IMR-90 (cell line): Measurements from ENCODE around the gene DTD1. TPM values are rescaled to one million over a fixed set of nuclear protein-coding genes. Genes with fewer than 3 reads are reported as not detected.
A peak's percentile ranks its signal among the peaks of the same experiment; 100 is the strongest.

ENCODE experiments used
- ATAC-seq: fragments of 200-7000 bp; cut with Tn5 transposase; 2 replicates; pipeline ENCODE4 v1.9.1; 2020; ENCODE audit warnings: low read depth, mild to moderate bottlenecking, moderate library complexity
- BruUV-seq: library from RNA; stranded (reverse); fragments of 400-500 nt; replicated peaks from 2 replicates; lab custom pipeline; 2021; lab: Mats Ljungman, UMichigan
- CTCF ChIA-PET: fragments of 300-600 bp; formaldehyde crosslinking; extraction: SDS; loops from one replicate; lab custom pipeline; 2021; ENCODE audit warnings: antibody characterized with exemption; lab: Yijun Ruan, JAX
- POLR2A ChIA-PET: fragments of 300-600 bp; sonication (Branson Sonifier 250); formaldehyde crosslinking; loops from one replicate; lab custom pipeline; 2022; ENCODE audit warnings: antibody characterized with exemption; ENCODE audit not compliant: unreplicated experiment; lab: Charles Lee
- DNase-seq: peaks from one replicate; pipeline ENCODE4 v3.0.0; 2013
- H2AFZ ChIP-seq: replicated peaks from 2 replicates; pipeline ENCODE3; 2013; ENCODE audit warnings: low read length, mild to moderate bottlenecking; ENCODE audit not compliant: poor library complexity
- H2AK5ac ChIP-seq: 2 replicates; pipeline ENCODE4 v1.6.1; 2013; ENCODE audit warnings: low read depth, low read length, inconsistent platforms
- H2AK9ac ChIP-seq: replicated peaks from 2 replicates; pipeline ENCODE3; 2013; ENCODE audit warnings: mild to moderate bottlenecking, low read depth, low read length, moderate library complexity; ENCODE audit not compliant: poor library complexity
- H2BK120ac ChIP-seq: 2 replicates; pipeline ENCODE4 v1.6.1; 2013; ENCODE audit warnings: low read depth, low read length, inconsistent platforms
- H2BK15ac ChIP-seq: 3 replicates; pipeline ENCODE4 v1.6.1; 2013; ENCODE audit warnings: low read depth, low read length, inconsistent platforms
- H2BK20ac ChIP-seq: 2 replicates; pipeline ENCODE4 v1.6.1; 2013; ENCODE audit warnings: low read depth, mild to moderate bottlenecking, inconsistent platforms, low read length, moderate library complexity
- H2BK5ac ChIP-seq: 2 replicates; pipeline ENCODE4 v1.6.1; 2013; ENCODE audit warnings: mild to moderate bottlenecking, low read depth, low read length, inconsistent platforms; ENCODE audit not compliant: poor library complexity, severe bottlenecking
- H3K14ac ChIP-seq: replicated peaks from 2 replicates; pipeline ENCODE4 v1.6.1; 2013; ENCODE audit warnings: low read depth, low read length, inconsistent platforms
- H3K18ac ChIP-seq: 2 replicates; pipeline ENCODE4 v1.6.1; 2013; ENCODE audit warnings: low read depth, low read length, control low read depth
- H3K23ac ChIP-seq: 2 replicates; pipeline ENCODE4 v1.6.1; 2013; ENCODE audit warnings: low read depth, low read length, inconsistent platforms
- H3K27ac ChIP-seq: 2 replicates; pipeline ENCODE4 v1.5.1; 2013; ENCODE audit warnings: mild to moderate bottlenecking, control low read depth, low read length; ENCODE audit not compliant: insufficient read depth
- H3K27me3 ChIP-seq: 2 replicates; pipeline ENCODE4 v1.6.1; 2013; ENCODE audit warnings: low read length; ENCODE audit not compliant: control insufficient read depth, insufficient read depth
- H3K36me3 ChIP-seq: 2 replicates; pipeline ENCODE4 v1.6.1; 2013; ENCODE audit warnings: low read length, mixed read lengths; ENCODE audit not compliant: control insufficient read depth, insufficient read depth
- H3K4ac ChIP-seq: 2 replicates; pipeline ENCODE4 v1.6.1; 2013; ENCODE audit warnings: low read depth, low read length, inconsistent platforms
- H3K4me1 ChIP-seq: 2 replicates; pipeline ENCODE4 v1.6.1; 2013; ENCODE audit warnings: low read length, mixed read lengths; ENCODE audit not compliant: control insufficient read depth, insufficient read depth
- H3K4me2 ChIP-seq: 2 replicates; pipeline ENCODE4 v1.6.1; 2013; ENCODE audit warnings: low read depth, mild to moderate bottlenecking, control low read depth, low read length, moderate library complexity
- H3K4me3 ChIP-seq: 2 replicates; pipeline ENCODE4 v1.5.1; 2013; ENCODE audit warnings: low read depth, mild to moderate bottlenecking, control low read depth, low read length, moderate library complexity; ENCODE audit not compliant: insufficient read depth
- H3K56ac ChIP-seq: 2 replicates; pipeline ENCODE4 v1.6.1; 2013; ENCODE audit warnings: low read length, inconsistent platforms; ENCODE audit not compliant: insufficient read depth; ENCODE audit errors: extremely low read depth
- H3K79me1 ChIP-seq, 2 experiments: 2 replicates each; pipeline ENCODE4 v1.6.1; 2013; ENCODE audit warnings: low read length in 2 of 2, inconsistent platforms in 1 of 2, low read depth in 1 of 2
- H3K9ac ChIP-seq: 2 replicates; pipeline ENCODE4 v1.6.1; 2013; ENCODE audit warnings: low read depth, low read length, control low read depth
- H3K9me1 ChIP-seq: 2 replicates; pipeline ENCODE4 v1.6.1; 2013; ENCODE audit warnings: low read length, inconsistent platforms; ENCODE audit not compliant: insufficient read depth
- H3K9me3 ChIP-seq: 2 replicates; pipeline ENCODE4 v1.6.1; 2013; ENCODE audit warnings: low read length; ENCODE audit not compliant: control insufficient read depth, insufficient read depth
- H4K20me1 ChIP-seq: 2 replicates; pipeline ENCODE4 v1.6.1; 2013; ENCODE audit warnings: low read length, inconsistent platforms; ENCODE audit not compliant: insufficient read depth
- H4K5ac ChIP-seq: 2 replicates; pipeline ENCODE4 v1.6.1; 2013; ENCODE audit warnings: mild to moderate bottlenecking, low read depth, low read length, control low read depth
- H4K8ac ChIP-seq, 2 experiments: 2 replicates each; pipeline ENCODE4 v1.6.1; 2013; ENCODE audit warnings: low read depth in 2 of 2, low read length in 2 of 2, control low read depth in 1 of 2, inconsistent platforms in 1 of 2
- H4K91ac ChIP-seq: 2 replicates; pipeline ENCODE4 v1.6.1; 2013; ENCODE audit warnings: low read depth, low read length, inconsistent platforms; ENCODE audit not compliant: insufficient read depth
- CEBPB ChIP-seq: IDR thresholded peaks from 2 replicates; pipeline ENCODE4 v1.6.1; 2012; ENCODE audit warnings: low read depth, low read length, improper control_type of control experiment
- MAFK ChIP-seq: IDR thresholded peaks from 2 replicates; pipeline ENCODE4 v1.6.1; 2012; ENCODE audit warnings: low read depth, low read length, improper control_type of control experiment
- WGBS, 2 experiments: methylation state at CpG; one replicate each; pipeline versions ENCODE4 v1.1.5 to v1.1.7; 2013; ENCODE audit warnings: missing lambda C conversion rate in 2 of 2; ENCODE audit not compliant: insufficient read length in 1 of 2; ENCODE audit errors: extremely low coverage in 2 of 2; 5-methylcytosine and 5-hydroxymethylcytosine counted together
- dilution Hi-C: fragments of 300-500 bp; cut with HindIII; formaldehyde crosslinking; loops from one replicate; pipeline ENCODE4 v1.14.3; 2018; ENCODE audit warnings: low sequenced_read_pairs; ENCODE audit not compliant: unreplicated experiment
- in situ Hi-C: fragments of 300-500 bp; cut with MboI; formaldehyde crosslinking; loops from 3 replicates; pipeline ENCODE4 v1.14.3; 2019; ENCODE audit warnings: low sequenced_read_pairs, inconsistent platforms, mixed read lengths
- intact Hi-C: fragments of 100-400 bp; cut with micrococcal nuclease; formaldehyde crosslinking; loops from 2 replicates; pipeline ENCODE4 v1.10.0; 2022
- polyA plus RNA-seq, 3 experiments: library from polyadenylated mRNA; depleted of rRNA; stranded (reverse); fragments of >200 nt; gene quantifications; 2 replicates each; pipeline ENCODE4 v1.2.3, GENCODE V29; 2012; ENCODE audit warnings: low replicate concordance in 1 of 3
- total RNA-seq: library from RNA; depleted of rRNA; stranded (reverse); fragments of >200 nt; gene quantifications from 2 replicates; pipeline ENCODE4 v1.2.3, GENCODE V29; 2012

DTD1 gene
- total and polyA plus RNA-seq, 2 of the 4 experiments (the other 2 are of a cell fraction): 73.1 to 101 TPM

DNA sequence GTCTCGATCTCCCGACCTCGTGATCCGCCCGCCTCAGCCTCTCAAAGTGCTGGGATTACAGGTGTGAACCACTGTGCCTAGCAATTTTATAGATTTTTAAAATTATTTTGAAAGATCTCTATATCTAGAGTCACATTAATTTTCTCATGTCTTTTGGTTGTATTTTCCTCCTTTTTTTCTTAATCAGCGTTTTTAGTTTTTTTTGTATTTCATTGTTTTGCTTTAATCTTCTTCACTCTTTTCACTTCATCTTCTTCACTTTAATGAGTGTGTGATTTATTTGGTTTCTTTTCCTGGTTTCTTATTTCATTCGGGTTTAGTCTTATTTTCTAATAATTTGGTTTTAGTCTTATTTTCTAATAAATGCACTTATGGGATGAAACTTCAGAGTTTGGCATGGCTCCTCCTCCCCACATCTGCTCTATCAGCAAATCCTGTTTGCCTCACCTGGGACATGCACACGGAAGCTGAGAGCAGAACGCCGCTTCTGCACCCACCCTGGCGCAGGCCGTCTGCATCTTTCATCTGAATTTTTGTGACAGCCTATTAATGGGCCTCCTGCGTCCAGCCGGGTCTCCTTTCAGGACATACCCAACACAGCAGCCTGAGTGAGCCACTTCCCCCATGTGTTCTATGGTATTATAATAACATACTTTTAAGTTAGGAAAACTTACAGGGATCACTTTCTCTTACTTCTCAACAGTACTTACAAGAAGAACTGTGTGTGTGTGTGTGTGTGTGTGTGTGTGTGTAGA is 35.5 kb downstream of the DTD1 start:
- Histone ChIP-seq H3K9me1 (no peaks in the 10 kb centered on the region; the same call in none of the 2 replicates), H3K14ac (no peak overlapping the region), H2BK120ac (no peak overlapping the region), H2AFZ (no peak overlapping the region), H2BK20ac (no peak overlapping the region), H3K79me1 (peaks cover 3 to 18% of the 10 kb centered on the region in 2 experiments; a peak in 1 of 4 replicates), H3K9ac (no peak overlapping the region), H3K18ac (no peak overlapping the region), H4K5ac (no peak overlapping the region), H3K4ac (no peak overlapping the region), H2AK9ac (no peak overlapping the region), H3K56ac (no peak overlapping the region), H3K27ac (no peak overlapping the region), H3K36me3 (peaks cover 3% of the 10 kb centered on the region; the same call in 1 of the 2 replicates), H4K91ac (no peak overlapping the region), H2AK5ac (no peak overlapping the region), H4K20me1 (no peaks in the 10 kb centered on the region), H3K4me3 (no peak overlapping the region), H4K8ac (no peak overlapping the region), H3K4me2 (no peak overlapping the region), H3K27me3 (no peaks in the 10 kb centered on the region), H2BK5ac (no peak overlapping the region), H2BK15ac (no peak overlapping the region), H3K4me1 (no peaks in the 10 kb centered on the region), H3K9me3 (no peaks in the 10 kb centered on the region), H3K23ac (no peak overlapping the region)
- TF ChIP-seq MAFK (peak; percentile 27; the same call in 1 of the 2 replicates), CEBPB (no peak)
- CTCF ChIA-PET: interaction anchor here (1.2 kb wide), 1 partner anchor 9 kb away, joined by 4 read pairs; no protein-coding TSS in a partner anchor
- no CpG with 5 or more reads among the region's 14 CpGs for WGBS, 2 experiments
- DNase-seq (no peak), ATAC-seq (no peak)
- in situ Hi-C loops (no loop called here), dilution Hi-C loops (no loop called here), intact Hi-C loops (loop anchor here (10.0 kb wide), 1 partner anchor 209 kb away; no protein-coding TSS in a partner anchor)
- no TSS peak for BruUV-seq
- POLR2A ChIA-PET: no interaction called here
